ENCODE results near the gene ADAMTS17.
A peak's percentile ranks its signal among the peaks of the same experiment; 100 is the strongest.
"Not testable (repeated sequence)": the region's sequence is repeated elsewhere in the genome, so short reads cannot be mapped to it uniquely, and the experiment has no call there.

ADAMTS17 gene

DNA sequence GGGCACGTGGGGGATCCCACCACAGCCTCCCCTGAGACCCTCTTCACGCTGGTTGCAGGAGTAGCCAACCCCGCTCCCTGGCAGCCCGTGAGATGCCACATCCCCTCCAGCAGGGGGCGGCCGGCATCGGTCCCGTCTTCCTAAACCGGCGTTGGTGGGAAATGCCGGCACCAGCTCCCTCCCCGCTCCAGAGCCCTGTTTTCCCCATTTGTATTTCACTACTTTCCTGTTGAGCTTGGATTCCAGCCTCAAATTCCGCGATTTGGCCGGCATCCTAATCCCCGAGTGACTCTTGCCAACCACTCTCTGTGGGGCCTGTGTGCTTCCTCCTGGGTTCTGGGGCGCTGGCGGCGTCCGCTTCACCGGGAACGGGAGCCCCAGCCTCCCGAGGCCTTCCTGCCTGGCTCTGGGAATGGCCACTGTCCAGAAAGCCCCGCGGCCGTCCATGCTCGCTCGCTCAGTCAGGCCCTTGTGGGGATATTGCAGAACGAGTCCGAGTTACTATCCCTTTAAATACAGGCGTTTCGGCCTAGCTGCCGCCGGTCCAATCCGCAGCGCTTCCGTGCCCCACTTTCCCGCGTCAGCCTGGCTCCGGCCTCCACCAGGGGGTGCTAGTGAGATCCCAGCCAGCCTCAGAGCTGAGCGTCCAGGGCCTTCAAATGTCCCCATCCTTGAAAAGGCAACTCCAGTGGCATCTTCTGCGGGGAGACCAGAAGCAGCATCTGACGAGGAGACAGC lies 8.1 kb upstream of the ADAMTS17 start:
- Histone ChIP-seq H3K4me3 (ENCODE audit: low read length) (peak overlapping the region; percentile 95), H3K4me1 (ENCODE audit: insufficient read depth, low read length) (no peaks in the 10 kb centered on the region), H3K36me3 (ENCODE audit: insufficient read depth, low read depth, low read length) (no peaks in the 10 kb centered on the region), H3K27ac (ENCODE audit: low read length) (no peak overlapping the region), H3K27me3 (ENCODE audit: insufficient read depth, low read length) (peaks cover 29% of the 10 kb centered on the region), H3K9me3 (ENCODE audit: insufficient read depth, low read depth, low read length) (no peaks in the 10 kb centered on the region), H3K9ac (ENCODE audit: low read depth, low read length) (peak overlapping the region; percentile 91)

DNA sequence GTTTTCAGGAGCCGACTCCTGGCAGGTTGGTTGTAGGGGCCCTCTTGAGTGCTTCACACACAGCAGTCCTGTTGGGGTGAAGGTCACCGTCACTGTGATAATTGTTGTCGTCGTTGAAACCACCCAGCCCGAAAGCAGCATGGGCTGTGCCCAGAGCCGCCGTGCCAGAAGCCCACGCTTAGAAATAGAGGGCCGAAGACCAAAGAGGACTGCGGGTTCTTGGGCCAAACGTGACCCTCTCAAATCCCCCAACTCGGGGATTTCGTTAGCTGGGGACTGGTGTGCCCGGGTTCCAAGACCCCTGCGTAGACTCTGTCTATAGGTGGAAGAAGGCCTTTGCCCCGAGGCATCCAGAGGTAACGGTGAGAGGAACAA lies 7.5 kb upstream of the ADAMTS17 start:
- Histone ChIP-seq H3K27me3 (ENCODE audit: insufficient read depth, low read length) (peaks cover 34% of the 10 kb centered on the region), H3K4me3 (ENCODE audit: low read length) (peak overlapping the region; percentile 95; the same call in 1 of the 2 replicates), H3K27ac (ENCODE audit: low read length) (no peak overlapping the region), H3K9ac (ENCODE audit: low read depth, low read length) (no peak overlapping the region), H3K36me3 (ENCODE audit: insufficient read depth, low read depth, low read length) (no peaks in the 10 kb centered on the region), H3K4me1 (ENCODE audit: insufficient read depth, low read length) (no peaks in the 10 kb centered on the region), H3K9me3 (ENCODE audit: insufficient read depth, low read depth, low read length) (no peaks in the 10 kb centered on the region)

DNA sequence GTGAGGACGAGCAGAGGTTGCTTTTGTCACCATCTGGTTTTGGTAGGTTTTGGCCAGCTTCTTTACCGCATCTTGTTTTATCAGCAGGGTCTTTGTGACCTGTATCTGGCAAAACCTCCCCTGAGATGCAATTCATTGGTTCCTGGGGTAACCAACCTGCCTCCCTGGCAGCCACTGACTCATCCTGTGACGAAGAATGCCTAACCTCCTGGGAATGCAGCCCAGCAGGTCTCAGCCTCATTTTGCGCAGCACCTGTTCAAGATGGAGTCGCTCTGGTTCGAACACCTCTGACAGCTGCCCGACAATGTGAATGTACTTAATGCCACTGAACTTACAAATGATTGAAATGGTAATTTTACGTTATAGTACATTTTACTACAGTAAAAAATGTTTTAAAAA lies 6.8 kb upstream of the ADAMTS17 start:
- no peak overlapping the region for H3K4me3 ChIP-seq (ENCODE audit: low read length)
- no peaks in the 10 kb centered on the region for H3K4me1 ChIP-seq (ENCODE audit: insufficient read depth, low read length)
- no peaks in the 10 kb centered on the region for H3K9me3 ChIP-seq (ENCODE audit: insufficient read depth, low read depth, low read length)
- H3K27ac ChIP-seq (ENCODE audit: low read length), result no peak overlapping the region
- no peak overlapping the region for H3K9ac ChIP-seq (ENCODE audit: low read depth, low read length)
- no peaks in the 10 kb centered on the region for H3K36me3 ChIP-seq (ENCODE audit: insufficient read depth, low read depth, low read length)
- peaks cover 42% of the 10 kb centered on the region for H3K27me3 ChIP-seq (ENCODE audit: insufficient read depth, low read length)

DNA sequence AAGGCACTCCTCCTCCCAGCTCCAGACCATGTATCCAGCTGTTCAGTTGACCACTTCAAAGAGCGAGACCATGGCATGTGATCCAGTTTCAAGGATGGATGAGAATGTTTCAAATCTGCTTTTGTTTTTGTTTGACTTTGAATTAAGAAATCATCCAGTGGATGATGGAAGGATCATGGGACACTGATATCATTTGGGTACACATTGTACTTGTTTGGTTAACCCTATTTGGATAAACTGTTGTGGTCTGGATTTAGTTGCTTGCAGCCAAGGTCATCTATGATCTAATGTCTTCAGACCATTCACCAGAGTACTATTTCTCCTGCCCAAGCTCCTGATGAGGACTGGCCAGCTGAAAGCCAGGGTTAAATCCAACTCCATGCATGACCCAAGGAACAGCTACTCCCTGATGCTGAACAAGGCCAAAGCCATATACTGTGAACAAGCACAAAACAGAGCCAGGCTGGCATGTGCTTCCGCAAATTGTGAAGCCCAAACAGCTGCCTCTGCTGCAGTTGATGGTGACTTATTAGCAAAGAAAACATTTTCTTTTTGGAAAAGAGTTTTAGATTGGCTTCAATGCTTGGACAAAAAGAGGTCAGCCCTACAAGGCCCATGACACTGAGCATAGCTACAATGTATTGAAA lies 5.2 kb upstream of the ADAMTS17 start:
- Histone ChIP-seq H3K27ac (ENCODE audit: low read length) (no peak overlapping the region), H3K9me3 (ENCODE audit: insufficient read depth, low read depth, low read length) (no peaks in the 10 kb centered on the region), H3K27me3 (ENCODE audit: insufficient read depth, low read length) (peaks cover 58% of the 10 kb centered on the region), H3K4me3 (ENCODE audit: low read length) (no peak overlapping the region), H3K4me1 (ENCODE audit: insufficient read depth, low read length) (no peaks in the 10 kb centered on the region), H3K36me3 (ENCODE audit: insufficient read depth, low read depth, low read length) (no peaks in the 10 kb centered on the region), H3K9ac (ENCODE audit: low read depth, low read length) (no peak overlapping the region)

DNA sequence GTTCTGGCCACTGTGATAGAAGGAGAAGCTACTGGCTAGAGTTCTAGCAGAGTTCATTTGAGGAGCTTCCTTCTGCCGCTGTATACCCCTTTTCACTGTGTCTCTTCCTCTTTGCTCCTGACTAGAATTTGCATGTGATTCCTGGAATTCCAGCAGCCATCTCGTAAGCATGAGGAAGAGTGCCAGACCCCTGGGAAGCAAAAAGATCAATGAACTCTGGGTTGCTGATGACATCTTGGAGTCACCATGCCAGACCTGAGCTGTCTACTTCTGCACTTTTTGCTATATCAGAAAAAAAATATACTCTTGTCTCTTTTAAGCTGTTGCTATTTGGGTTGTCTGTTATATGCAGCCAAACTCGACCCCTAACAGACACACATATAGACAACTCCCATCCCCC lies 3.7 kb upstream of the ADAMTS17 start:
- Histone ChIP-seq H3K9me3 (ENCODE audit: insufficient read depth, low read depth, low read length) (no peaks in the 10 kb centered on the region), H3K36me3 (ENCODE audit: insufficient read depth, low read depth, low read length) (no peaks in the 10 kb centered on the region), H3K9ac (ENCODE audit: low read depth, low read length) (no peak overlapping the region), H3K27me3 (ENCODE audit: insufficient read depth, low read length) (peaks cover 61% of the 10 kb centered on the region), H3K27ac (ENCODE audit: low read length) (no peak overlapping the region), H3K4me1 (ENCODE audit: insufficient read depth, low read length) (no peaks in the 10 kb centered on the region), H3K4me3 (ENCODE audit: low read length) (no peak overlapping the region)

DNA sequence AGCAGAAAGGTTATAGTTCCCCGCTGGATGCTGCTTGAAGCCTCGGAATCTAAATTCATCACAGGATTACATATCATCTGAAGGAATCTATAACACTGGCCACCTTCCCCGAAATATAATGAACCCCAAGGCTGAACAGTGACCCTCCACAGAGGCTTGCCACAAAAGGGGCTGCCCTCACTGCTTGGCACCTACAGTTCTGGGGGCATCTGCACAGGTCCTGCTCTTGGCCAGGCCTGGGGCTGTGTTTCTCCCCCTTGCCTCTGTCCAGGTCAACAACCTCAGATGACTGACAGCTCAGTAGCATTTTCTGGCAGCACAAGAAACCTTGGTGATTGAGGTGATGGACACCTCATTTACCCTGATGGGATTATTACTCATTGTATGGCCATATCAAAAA lies 1.5 kb upstream of the ADAMTS17 start:
- H3K4me3 ChIP-seq (ENCODE audit: low read length), result no peak overlapping the region
- H3K27me3 ChIP-seq (ENCODE audit: insufficient read depth, low read length), result peaks cover 67% of the 10 kb centered on the region
- peaks cover 7% of the 10 kb centered on the region for H3K4me1 ChIP-seq (ENCODE audit: insufficient read depth, low read length)
- no peaks in the 10 kb centered on the region for H3K9me3 ChIP-seq (ENCODE audit: insufficient read depth, low read depth, low read length)
- H3K27ac ChIP-seq (ENCODE audit: low read length), result no peak overlapping the region
- no peak overlapping the region for H3K9ac ChIP-seq (ENCODE audit: low read depth, low read length)
- H3K36me3 ChIP-seq (ENCODE audit: insufficient read depth, low read depth, low read length), result no peaks in the 10 kb centered on the region

DNA sequence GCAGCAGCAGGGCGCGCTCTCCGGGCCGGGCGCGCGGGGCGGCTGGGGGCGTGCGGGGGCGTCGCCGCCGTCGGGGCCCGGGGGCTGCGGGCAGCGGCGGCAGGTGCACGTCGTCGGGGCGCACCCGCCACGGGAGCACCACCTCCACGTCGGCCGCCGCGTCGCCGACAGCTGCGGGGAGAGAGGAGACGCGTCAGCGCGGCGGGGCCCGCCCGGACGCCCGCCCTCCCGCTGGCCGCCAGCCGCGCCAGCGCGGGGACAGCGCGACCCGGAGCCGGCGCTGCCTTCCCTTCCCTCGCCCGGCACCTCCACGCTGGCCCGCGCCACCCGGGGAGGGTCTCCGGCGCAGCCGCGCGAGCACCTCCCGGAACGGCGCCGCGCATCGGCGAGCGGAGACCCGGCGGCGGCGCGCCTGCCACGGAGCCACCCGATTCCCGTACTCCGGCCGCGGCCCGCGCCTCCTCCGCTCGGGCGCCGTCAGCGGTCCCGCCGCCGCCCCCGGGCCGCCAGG lies 481 bp downstream of the ADAMTS17 start:
- peaks cover 7% of the 10 kb centered on the region for H3K4me1 ChIP-seq (ENCODE audit: insufficient read depth, low read length)
- H3K9me3 ChIP-seq (ENCODE audit: insufficient read depth, low read depth, low read length), result no peaks in the 10 kb centered on the region
- peak overlapping the region; percentile 60; the same call in 1 of the 2 replicates for H3K4me3 ChIP-seq (ENCODE audit: low read length)
- no peak overlapping the region for H3K9ac ChIP-seq (ENCODE audit: low read depth, low read length)
- peaks cover 67% of the 10 kb centered on the region for H3K27me3 ChIP-seq (ENCODE audit: insufficient read depth, low read length)
- no peak overlapping the region for H3K27ac ChIP-seq (ENCODE audit: low read length)
- H3K36me3 ChIP-seq (ENCODE audit: insufficient read depth, low read depth, low read length), result no peaks in the 10 kb centered on the region

DNA sequence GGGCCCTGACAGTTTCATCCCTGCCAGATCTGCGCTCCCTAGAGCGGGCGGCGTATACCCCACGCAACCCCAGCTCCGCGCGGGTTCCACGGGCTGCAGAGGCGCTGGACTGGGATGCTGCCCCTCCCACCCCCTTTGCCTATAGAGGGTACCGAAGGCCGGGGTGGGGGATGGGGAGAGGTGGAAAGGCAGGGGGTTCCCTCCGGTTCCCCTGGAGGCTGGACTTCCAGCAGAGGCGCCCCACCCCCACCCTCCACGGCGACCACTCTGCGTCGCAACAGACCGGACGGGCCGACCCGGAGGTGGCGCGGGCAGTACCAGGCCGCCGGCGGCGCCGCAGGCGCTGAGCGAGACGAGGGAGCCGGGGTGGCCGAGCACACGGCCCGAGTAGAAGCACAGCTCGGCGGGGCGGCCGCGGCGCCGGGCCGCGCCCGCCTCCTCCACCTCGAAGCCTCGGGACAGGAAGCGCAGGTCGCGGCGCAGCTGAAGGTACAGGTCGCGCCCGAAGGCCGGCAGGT lies 995 bp downstream of the ADAMTS17 start:
- peaks cover 7% of the 10 kb centered on the region for H3K4me1 ChIP-seq (ENCODE audit: insufficient read depth, low read length)
- H3K27ac ChIP-seq (ENCODE audit: low read length), result no peak overlapping the region
- H3K9ac ChIP-seq (ENCODE audit: low read depth, low read length), result no peak overlapping the region
- peak overlapping the region; percentile 26; the same call in 1 of the 2 replicates for H3K4me3 ChIP-seq (ENCODE audit: low read length)
- peaks cover 61% of the 10 kb centered on the region for H3K27me3 ChIP-seq (ENCODE audit: insufficient read depth, low read length)
- H3K9me3 ChIP-seq (ENCODE audit: insufficient read depth, low read depth, low read length), result no peaks in the 10 kb centered on the region
- H3K36me3 ChIP-seq (ENCODE audit: insufficient read depth, low read depth, low read length), result no peaks in the 10 kb centered on the region

DNA sequence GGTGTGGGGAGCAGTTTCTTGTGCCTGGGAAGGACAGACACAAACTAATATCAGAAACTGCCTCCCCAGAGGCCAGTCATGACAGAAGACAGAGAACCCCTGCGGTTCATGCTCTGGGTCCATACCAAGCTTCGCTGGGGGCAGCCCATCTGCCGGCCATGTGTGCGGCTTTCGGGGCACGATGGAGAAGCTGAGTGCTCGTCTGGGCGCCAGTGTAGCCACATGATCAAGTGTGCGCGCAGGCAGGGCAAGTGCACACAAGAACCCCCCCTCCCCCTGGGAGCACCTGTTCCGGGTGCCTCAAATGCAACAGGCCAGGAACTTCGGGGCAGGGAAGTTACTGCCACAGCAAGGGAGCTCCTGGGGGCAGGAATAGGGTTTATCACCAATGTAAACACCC lies 1.8 kb downstream of the ADAMTS17 start:
- H3K4me1 ChIP-seq (ENCODE audit: insufficient read depth, low read length), result peaks cover 7% of the 10 kb centered on the region
- H3K27ac ChIP-seq (ENCODE audit: low read length), result no peak overlapping the region
- H3K9me3 ChIP-seq (ENCODE audit: insufficient read depth, low read depth, low read length), result no peaks in the 10 kb centered on the region
- H3K9ac ChIP-seq (ENCODE audit: low read depth, low read length), result no peak overlapping the region
- peaks cover 54% of the 10 kb centered on the region for H3K27me3 ChIP-seq (ENCODE audit: insufficient read depth, low read length)
- H3K36me3 ChIP-seq (ENCODE audit: insufficient read depth, low read depth, low read length), result no peaks in the 10 kb centered on the region
- H3K4me3 ChIP-seq (ENCODE audit: low read length), result no peak overlapping the region

DNA sequence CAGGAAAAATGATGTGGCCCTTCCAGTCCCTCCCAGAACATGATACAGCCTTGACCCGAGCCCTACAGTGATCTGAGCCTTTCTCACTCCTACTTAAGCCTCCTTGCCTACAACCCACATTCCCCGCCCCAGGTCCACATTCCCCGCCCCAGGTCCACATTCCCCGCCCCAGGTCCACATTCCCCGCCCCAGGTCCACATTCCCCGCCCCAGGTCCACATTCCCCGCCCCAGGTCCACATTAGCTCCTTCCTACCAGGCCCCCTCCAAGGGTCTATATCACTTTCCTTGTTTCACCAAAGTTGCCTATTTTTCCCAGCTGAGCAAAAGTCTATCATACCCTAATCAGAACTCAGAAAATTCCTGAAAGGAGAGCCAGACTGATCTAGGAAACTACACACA lies 2.3 kb downstream of the ADAMTS17 start:
- not testable (repeated sequence) for H3K9me3 ChIP-seq (ENCODE audit: insufficient read depth, low read depth, low read length); H3K27ac ChIP-seq (ENCODE audit: low read length); H3K4me1 ChIP-seq (ENCODE audit: insufficient read depth, low read length); H3K36me3 ChIP-seq (ENCODE audit: insufficient read depth, low read depth, low read length); H3K4me3 ChIP-seq (ENCODE audit: low read length); H3K9ac ChIP-seq (ENCODE audit: low read depth, low read length)
- peaks cover 48% of the 10 kb centered on the region for H3K27me3 ChIP-seq (ENCODE audit: insufficient read depth, low read length)

DNA sequence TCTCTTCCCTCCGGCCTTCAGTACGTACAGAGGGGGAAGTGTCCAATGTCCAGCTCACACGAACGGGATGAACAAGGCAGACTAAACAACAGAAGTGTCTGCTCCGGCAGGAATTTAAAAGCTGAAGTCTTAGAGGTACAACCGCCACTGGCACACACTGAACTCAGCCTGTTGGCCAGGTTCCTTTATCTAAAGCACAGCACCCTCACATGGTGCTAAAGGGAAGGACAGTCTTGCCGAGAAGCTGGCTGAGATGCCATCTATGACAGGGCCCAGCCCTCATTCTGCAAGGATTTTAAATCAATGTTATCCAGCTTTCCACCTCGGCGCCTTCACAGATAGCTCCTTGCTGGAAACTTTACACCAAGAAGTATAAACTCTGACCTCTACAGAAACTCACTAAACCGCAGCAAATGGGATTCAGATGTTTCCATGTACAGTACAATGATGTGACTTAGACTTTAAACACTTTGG lies 2.8 kb downstream of the ADAMTS17 start:
- no peak overlapping the region; the same call in 1 of the 2 replicates for H3K4me3 ChIP-seq (ENCODE audit: low read length)
- peaks cover 44% of the 10 kb centered on the region for H3K27me3 ChIP-seq (ENCODE audit: insufficient read depth, low read length)
- peak overlapping the region; percentile 4; the same call in 1 of the 2 replicates for H3K9ac ChIP-seq (ENCODE audit: low read depth, low read length)
- H3K4me1 ChIP-seq (ENCODE audit: insufficient read depth, low read length), result peaks cover 7% of the 10 kb centered on the region
- no peaks in the 10 kb centered on the region for H3K36me3 ChIP-seq (ENCODE audit: insufficient read depth, low read depth, low read length)
- no peaks in the 10 kb centered on the region for H3K9me3 ChIP-seq (ENCODE audit: insufficient read depth, low read depth, low read length)
- H3K27ac ChIP-seq (ENCODE audit: low read length), result no peak overlapping the region

DNA sequence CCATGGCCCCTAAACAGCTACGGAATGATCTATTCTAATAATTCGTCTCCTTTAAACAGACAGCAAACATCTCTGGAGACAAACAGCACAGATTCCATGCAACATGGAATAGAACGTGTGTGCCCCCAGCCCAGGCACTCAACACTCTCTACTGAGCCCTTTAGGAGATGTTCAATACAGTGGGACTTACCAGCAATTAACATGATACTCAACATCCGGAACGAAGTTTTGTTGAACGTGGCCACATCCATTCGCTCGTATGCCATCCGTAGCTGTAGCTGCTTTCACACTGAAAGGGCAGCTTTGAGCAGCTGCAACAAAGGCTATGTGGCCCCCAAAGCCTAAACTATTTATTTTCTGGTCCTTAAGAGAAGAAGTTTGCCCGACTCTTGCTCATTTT lies 3.5 kb downstream of the ADAMTS17 start:
- no peak overlapping the region for H3K9ac ChIP-seq (ENCODE audit: low read depth, low read length)
- H3K9me3 ChIP-seq (ENCODE audit: insufficient read depth, low read depth, low read length), result no peaks in the 10 kb centered on the region
- peaks cover 36% of the 10 kb centered on the region for H3K27me3 ChIP-seq (ENCODE audit: insufficient read depth, low read length)
- H3K4me1 ChIP-seq (ENCODE audit: insufficient read depth, low read length), result peaks cover 7% of the 10 kb centered on the region
- H3K27ac ChIP-seq (ENCODE audit: low read length), result no peak overlapping the region
- no peaks in the 10 kb centered on the region for H3K36me3 ChIP-seq (ENCODE audit: insufficient read depth, low read depth, low read length)
- no peak overlapping the region for H3K4me3 ChIP-seq (ENCODE audit: low read length)
